Measurements from ENCODE around the gene CPEB1.

CPEB1 gene

DNA sequence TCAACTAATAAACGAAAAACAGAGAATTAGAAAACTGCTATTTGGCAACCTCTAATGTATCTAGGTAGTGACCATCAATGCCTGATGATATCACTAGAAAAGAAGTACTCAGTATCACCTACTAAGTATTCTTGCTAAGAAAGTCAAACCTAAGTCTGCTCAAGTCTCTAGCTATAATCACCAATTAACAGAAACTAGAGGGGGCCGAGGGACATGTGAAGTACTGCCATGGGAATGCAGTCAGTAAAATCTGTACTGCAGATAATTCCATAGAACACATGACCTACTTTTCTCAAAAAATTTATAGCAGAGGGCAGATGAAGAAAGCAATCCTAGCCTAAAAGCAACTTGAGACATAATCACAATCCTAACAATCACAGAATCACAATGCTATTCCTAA lies 51.4 kb downstream of the CPEB1 start:
- in situ Hi-C loops (cut with HindIII; ENCODE audit: low sequenced_read_pairs), result no loop called here

DNA sequence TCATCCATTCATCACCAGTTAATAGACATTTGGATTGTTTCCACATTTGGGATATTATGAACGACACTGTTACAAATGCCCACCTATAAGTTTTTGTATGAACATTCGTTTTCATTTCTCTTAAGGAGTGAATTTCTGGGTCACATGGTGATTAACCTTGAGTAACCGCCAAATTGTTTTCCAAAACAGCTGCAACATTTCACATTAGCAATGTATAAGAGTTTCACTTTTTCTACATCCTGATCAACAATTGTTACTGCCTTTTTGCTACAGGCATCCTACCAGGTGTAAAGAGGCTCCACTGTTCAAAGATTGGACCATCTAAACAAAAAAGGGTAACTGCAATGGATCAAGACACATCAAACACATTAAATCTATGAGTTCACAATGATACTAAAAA lies 52.0 kb downstream of the CPEB1 start:
- in situ Hi-C loops (cut with HindIII; ENCODE audit: low sequenced_read_pairs), result no loop called here

DNA sequence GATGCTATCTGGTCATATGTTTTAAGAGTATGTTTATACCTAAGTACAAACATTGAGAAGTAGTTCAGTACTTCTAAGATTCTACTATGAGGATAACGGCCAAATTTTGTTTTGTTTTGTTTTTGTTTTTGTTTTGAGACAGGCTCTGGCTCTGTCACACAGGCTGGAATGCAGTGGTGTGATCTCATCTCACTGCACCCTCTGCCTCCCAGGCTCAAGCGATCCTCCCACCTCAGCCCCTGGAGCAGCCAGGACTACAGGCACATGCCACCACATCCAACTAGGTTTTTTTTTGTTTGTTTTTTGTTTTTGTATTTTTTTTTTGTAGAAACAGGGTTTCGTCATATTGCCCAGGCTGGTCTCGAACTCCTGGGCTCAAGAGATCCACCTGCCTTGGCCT lies 59.4 kb downstream of the CPEB1 start:
- in situ Hi-C loops (cut with HindIII; ENCODE audit: low sequenced_read_pairs), result no loop called here

DNA sequence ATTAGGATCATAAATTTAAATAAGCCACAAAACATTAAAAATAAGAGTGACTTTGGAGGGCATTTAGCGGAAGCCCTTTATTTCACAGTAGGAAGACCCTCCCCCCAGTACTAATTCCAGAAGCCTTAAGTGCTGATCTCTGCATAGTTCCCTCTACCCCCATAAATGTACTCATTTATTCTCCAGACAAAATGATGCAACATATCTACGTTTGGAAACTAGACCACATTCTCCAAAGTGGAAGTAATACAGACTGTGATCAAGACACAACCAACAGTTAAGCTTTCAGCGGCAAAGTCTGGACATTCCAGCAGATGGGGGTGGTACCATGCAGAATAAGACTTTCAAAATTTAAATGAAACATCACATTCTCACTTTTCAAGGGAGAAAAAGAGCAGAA lies 62.1 kb downstream of the CPEB1 start:
- in situ Hi-C loops (cut with HindIII; ENCODE audit: low sequenced_read_pairs), result no loop called here

DNA sequence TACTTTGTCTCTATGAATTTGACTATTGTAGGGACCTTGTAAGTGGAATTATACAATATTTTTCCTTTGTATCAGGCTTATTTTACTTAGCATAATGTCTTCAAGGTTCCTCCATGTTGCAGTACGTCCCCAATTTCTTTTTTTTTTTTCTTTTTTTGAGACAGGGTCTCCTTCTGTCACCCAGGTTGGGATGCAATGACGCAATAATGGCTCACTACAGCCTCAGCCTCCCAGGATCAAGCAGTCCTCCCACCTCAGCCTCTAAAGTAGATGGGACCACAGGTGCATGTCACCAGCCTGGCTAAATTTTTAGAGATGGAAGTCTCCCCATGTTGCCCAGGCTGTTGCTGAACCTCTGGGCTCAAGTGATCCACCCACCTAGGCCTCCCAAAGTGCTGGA lies 66.5 kb downstream of the CPEB1 start:
- in situ Hi-C loops (cut with HindIII; ENCODE audit: low sequenced_read_pairs), result no loop called here

DNA sequence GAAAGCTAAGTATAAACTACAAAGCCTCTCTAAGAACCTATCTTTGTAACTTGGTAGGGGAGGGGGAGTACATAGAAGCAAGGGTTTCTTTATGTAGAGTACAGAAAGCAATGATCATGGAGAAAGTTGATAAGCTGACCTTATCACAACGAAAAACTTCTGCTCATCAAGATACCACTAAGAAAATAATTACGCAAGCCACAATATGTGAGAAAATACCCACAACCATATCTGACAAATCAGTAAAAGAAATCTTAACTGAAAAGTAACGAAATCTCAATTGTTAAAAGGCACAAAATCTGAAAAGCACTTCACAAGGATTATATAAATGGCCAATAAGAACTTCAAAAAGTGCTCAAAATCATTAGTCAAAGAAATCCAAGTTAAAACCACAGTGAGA lies 71.8 kb downstream of the CPEB1 start:
- in situ Hi-C loops (cut with HindIII; ENCODE audit: low sequenced_read_pairs), result no loop called here

DNA sequence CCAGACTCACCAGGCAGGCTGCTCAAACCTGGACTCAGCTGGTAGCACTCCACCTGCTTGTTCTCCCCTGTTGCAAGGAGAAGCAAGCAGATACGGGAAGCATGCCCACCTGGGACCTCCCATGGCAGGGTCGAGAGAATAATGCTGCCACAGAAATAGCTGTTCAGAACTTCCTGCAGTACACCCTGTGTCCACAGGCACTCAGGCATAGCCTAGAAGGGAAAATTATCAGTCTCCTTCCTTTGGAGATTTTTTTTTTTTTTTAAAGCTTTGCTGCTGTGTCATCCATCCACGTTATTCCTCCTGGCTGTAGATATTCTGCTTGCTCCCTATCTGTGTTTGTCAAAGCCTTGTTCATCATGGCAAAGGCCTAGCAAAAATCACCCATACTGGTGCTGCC lies 74.2 kb downstream of the CPEB1 start:
- in situ Hi-C loops (cut with HindIII; ENCODE audit: low sequenced_read_pairs), result no loop called here

DNA sequence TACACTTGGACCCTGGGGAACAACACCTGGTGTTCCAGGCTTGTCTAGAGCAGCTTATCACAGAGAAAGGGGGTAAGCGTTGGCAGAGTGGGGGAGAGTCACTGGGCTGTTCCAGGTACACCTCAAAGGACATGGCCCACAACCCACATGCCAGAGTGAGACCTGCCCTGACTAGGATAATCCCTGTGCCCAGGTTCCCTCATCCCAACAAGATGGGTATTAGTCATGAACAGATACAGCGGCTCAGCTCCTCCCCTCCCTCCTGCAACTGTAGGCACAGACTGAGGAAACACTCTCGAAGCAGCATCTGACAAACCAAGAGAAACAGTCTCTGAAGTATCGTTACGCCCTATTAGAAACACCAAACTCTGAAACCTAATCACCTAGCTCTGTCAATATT lies 74.9 kb downstream of the CPEB1 start:
- in situ Hi-C loops (cut with HindIII; ENCODE audit: low sequenced_read_pairs), result no loop called here

DNA sequence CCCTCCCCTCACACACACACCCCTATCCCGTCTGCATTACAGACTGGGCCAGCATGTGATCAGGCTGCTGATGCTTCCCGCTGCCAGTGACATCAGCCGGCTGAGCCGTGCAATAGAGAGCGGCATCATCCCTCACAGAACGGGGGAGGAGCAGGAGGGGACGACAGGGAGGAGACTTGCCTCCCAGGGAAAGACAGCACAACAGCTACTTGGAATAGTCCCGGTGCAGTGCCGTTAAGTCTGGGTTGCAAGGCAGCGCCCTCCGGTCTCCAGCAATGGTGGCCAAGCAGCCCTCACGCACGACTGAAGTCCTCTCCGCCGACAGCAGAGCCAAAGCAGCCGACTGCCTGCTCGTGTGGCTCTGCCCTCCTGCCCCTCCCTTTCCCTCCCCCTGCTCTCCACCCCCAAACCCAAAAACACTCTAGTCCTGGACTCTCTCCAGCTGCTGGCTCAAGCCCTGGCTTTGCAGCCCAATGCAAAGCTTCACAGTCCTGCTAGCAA lies 75.4 kb downstream of the CPEB1 start:
- in situ Hi-C loops (cut with HindIII; ENCODE audit: low sequenced_read_pairs), result no loop called here

DNA sequence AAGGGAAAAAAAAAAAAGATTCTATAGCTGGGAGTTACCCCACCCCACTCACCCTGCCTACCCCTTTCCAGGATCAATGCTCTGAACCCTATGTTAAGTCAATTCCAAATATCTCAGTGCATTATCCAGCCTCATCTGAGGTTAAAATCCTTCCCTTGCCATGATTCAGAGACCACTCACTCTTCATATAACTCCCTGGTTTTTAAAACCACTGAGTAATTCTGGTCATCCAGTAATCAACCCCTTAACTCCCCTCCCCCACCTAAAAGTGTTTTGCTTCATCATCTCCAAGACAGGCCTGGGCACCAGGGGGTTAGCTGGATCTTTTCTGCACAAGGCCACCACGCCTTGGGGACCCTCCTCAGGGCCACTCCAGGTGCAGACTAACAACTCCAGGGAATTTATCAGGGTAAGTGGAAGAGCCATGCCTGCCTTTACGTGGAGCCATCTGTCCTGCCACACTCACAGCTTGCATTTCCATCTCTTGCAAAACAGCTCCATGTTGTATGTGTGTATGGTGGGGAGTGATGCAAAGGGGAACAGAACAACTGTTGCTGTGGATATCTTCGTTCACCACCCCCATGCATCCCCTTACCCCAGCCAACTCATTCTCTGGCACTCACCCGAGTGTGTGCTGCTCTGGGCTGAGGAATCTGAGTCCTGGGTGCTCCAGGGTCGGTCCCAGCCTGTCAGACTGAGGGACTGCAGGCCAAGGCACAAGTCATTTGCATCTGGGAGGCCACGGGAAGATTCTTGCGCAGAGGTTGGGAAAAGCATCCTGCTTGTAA lies 76.2 kb downstream of the CPEB1 start:
- in situ Hi-C loops (cut with HindIII; ENCODE audit: low sequenced_read_pairs), result no loop called here

DNA sequence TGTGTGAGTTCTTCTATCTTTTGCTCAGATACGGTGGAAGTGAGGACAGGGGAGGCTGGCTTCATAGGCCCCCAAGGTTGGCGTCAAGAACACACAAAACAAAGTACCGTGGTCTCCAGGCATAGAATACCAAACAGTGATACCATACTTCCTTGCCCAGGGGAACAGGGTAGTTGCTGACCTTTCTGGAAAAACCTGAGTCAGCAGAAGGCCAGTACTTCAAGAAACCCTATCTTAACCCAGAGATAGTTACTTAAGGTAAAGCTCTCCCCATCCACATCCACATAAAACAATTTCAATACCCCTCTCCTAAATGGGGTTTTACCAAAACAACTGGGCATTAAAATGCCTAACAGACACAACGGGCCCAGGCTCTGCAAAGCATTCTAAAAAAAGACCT lies 77.3 kb downstream of the CPEB1 start:
- in situ Hi-C loops (cut with HindIII; ENCODE audit: low sequenced_read_pairs), result no loop called here

DNA sequence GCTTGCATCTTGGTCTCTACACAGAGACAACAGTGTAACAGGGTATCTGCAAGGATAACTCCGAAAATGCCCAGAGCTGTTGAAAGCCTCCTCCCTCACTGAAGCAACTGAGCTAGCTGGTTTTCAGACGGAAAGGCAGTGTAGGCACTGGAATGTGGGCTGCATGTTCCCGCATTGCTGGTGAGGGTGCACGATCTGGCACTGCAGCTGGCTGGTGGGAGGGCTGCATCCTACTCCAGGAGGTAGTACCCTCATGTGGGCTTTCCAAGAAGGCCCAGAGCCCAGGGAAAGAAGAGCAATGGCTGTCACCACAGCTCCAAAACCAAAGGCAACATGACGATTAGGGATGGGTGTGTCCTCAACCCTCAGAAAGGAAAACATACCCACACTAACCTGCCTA lies 78.2 kb downstream of the CPEB1 start:
- in situ Hi-C loops (cut with HindIII; ENCODE audit: low sequenced_read_pairs), result no loop called here

DNA sequence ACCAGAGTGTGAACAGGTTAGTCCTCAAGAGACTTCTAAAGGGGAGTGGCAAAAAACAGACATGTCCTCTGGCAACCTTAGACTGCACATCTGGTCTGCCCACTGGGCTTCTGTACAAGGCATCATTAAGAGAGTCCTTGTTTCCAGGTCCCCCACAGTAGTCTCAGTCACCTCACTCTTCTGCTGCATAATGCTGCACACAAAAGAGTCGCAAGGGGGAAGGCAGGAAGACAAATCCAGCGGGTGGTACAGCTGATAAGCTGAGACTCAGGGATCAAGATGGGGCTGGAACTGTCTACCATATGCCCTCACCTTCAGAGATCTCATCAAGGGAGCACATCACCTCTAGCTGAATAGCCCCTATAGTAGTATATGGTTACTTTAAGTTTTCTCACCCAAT lies 79.5 kb downstream of the CPEB1 start:
- in situ Hi-C loops (cut with HindIII; ENCODE audit: low sequenced_read_pairs), result no loop called here

DNA sequence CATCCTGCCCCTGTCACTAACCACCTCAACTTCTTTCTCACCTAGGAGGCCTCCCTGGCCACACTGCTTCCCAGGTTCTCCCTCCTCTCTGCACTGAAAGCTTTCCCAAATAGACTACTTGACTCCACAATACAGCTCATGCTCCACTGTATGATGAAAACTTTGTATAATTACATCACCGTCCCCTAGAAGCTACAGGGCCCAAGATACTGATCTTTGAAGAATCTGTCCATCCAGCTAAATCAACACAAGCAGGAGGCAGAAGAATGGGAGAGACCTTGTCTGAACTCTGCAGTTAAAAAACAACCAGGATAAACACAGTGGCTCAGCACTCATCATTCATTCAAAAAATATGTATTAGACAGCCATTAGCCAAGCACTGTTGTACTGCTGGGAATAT lies 80.5 kb downstream of the CPEB1 start:
- in situ Hi-C loops (cut with HindIII; ENCODE audit: low sequenced_read_pairs), result no loop called here

DNA sequence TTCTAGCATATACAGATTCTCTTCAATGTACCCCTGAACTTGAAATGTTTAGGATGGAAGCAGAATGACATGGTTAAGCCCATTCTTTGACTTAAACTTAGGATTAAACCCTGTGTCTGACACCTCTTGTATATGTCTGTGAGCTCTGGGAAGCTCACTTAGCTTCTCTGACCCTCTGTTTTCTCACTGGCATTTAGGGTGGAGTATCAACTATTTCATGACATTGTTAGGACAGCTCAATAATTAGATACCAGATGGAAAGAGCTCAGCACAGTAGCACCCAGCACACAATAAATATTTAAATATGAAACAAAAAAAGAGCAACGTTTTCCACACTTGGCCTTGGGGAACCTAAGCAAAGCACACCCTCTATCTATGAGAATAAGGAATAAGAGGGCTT lies 88.7 kb downstream of the CPEB1 start:
- in situ Hi-C loops (cut with HindIII; ENCODE audit: low sequenced_read_pairs), result no loop called here

DNA sequence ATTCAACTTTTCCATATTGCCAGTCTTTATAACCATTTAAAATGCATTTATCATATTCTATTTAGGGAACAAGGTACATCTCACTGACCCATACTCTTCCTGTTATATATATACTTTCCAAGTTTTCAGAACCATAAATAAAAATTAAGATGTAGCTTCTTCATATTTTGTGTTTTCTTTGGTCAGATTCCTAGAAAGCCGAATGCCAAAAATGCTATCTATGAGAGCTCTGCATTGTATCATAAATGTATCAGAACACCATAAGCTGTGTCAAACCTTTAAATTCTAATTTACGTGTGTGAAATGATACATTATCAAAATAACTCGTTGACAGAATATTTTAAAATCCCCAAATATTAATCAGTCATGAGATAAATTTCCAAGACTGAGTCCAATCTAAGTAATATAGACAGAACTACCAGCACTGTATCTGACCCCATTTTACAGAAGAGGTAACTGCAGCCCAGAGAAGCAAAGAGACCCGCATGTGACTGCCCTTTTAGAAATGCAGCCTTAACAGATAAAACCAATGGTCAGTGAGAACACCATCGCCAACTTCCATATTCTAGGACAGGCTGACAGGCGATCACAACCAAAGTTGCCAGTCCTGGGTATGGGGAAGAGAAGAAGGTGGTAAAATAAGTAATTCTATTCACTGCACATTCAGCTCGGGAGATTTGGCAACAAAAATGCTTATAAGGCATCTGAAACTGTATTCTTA lies 90.7 kb downstream of the CPEB1 start:
- in situ Hi-C loops (cut with HindIII; ENCODE audit: low sequenced_read_pairs), result no loop called here

DNA sequence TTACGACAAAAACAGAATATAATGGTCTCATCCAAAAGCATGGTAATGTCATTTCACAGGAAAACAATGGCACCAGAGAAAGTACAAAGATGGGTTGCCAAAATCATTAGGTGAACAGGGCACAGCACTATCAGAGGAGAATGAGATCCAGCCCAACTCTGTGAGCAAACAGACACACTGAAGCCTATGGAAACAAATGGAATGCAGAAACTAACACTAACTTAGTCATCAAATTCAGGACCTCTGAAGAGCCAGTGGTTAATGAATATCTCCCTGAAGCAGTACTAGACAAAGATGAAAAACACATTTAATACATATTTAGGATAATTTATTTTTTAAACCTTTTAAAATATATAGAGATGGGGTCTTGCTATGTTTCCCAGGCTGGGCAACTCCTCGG lies 92.3 kb downstream of the CPEB1 start:
- in situ Hi-C loops (cut with HindIII; ENCODE audit: low sequenced_read_pairs), result no loop called here

DNA sequence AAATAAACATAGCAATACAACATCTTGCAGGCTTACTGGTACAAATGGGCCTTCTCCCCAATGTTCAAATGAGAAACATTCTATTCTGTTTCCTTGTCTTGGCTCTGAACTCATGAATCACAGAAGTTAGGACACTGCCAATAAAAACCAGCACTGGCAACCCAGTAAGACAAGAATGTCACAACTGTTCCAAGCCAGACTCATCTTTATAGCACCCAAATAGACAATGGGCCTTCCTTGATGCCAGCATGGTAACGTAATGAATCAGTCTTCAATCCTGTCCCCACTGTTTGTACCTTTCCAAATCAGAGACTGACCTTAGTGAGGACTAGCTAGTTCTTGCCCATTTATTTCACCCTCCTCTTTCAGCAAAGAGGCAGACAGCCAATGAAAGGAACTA lies 92.8 kb downstream of the CPEB1 start:
- in situ Hi-C loops (cut with HindIII; ENCODE audit: low sequenced_read_pairs), result no loop called here

DNA sequence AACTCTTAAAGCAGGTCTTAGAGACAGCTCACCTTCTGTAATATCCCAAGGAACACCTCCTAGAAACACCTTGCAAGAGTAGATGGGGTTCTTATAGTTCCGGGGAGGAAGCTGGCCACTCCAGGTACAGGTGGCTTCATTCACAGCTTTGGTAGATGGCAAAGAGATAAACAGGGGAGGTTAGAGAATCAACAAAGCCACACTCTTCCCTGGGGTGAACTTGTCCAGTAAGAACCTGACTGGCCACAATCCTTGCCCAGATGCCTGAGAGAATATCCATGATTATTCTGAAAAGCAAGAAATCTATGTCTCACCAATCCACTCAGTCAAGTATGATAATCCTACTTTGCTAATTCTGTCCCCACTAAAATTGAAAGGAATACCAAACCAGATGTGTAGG lies 93.3 kb downstream of the CPEB1 start:
- in situ Hi-C loops (cut with HindIII; ENCODE audit: low sequenced_read_pairs), result no loop called here

DNA sequence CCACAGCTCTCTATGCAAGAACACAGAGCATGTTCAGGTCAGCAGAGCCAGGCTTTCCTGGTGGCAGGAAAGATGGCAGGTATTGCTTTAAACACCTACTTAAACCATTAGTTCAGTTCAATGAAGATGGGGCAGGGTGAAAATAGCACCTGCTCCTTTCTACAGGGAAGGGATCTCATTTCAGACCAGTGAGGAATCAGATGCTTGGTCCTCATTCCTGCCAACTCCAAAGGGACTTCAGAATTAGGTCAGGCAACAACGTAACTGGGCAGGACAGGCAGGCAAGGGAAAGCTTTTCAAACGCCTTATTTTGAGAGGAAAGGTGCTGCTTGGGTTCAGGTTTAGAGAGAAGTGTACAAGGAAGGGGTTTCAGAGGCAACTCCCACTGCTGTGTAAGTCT lies 94.3 kb downstream of the CPEB1 start:
- in situ Hi-C loops (cut with HindIII; ENCODE audit: low sequenced_read_pairs), result no loop called here

DNA sequence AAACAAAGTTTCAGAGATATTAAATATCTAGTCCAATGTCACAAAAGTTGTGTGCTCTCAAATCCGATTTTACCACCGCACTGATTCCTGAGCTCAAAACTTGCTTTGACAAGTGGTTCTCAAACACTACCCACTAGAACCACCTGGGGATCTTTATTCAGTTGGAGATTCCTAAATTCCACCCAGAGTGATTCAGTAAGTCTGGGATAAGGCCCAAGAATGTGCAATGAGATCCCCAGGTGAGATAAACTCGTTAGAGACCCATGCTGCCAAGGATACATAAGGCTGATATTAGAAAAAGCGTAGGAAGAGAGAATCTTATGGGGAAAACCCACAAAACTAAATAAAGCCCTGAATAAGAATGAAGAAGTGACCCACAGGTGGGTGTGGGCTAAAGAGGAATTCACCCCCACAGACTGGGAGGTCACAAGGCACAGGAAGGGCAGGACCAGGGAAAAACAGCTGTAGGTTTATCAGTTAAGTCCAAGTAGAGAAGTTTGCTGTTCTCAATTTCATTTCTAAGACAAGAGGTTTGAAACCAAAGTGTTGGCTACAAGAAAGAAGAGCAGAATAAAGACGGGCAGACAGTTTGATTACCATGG lies 95.4 kb downstream of the CPEB1 start:
- in situ Hi-C loops (cut with HindIII; ENCODE audit: low sequenced_read_pairs), result no loop called here

DNA sequence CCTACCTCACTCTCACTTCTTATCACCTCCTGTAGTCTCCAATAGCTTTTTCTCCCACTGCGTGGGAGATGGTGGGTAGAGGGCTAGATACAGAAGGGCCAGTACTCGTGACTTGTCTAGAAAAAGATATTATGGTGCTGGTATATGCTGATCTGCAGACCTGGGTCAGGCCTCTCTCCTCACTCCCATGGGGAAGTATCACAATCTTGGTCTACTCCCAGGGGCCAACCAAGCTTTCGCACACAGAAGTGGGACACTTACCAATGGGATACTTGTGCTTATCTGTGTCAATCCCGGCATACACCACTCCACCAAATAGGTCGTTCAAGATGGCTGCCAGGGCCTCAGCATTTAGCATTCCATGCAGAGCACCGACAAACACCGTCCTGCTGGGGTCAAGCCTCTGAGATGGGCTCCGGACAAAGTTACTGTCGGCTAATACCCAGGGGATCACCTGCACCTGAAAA lies 97.9 kb downstream of the CPEB1 start:
- in situ Hi-C loops (cut with HindIII; ENCODE audit: low sequenced_read_pairs), result no loop called here
